ENCODE data around the gene C7orf33. TPM values are rescaled to one million over a fixed set of nuclear protein-coding genes. Genes with fewer than 3 reads are reported as not detected.

The C7orf33 gene
- total and polyA plus RNA-seq, 2 of the 13 experiments (the other 11 are each of a cell fraction or from before 2014, with no cell fraction given), result not detected

DNA sequence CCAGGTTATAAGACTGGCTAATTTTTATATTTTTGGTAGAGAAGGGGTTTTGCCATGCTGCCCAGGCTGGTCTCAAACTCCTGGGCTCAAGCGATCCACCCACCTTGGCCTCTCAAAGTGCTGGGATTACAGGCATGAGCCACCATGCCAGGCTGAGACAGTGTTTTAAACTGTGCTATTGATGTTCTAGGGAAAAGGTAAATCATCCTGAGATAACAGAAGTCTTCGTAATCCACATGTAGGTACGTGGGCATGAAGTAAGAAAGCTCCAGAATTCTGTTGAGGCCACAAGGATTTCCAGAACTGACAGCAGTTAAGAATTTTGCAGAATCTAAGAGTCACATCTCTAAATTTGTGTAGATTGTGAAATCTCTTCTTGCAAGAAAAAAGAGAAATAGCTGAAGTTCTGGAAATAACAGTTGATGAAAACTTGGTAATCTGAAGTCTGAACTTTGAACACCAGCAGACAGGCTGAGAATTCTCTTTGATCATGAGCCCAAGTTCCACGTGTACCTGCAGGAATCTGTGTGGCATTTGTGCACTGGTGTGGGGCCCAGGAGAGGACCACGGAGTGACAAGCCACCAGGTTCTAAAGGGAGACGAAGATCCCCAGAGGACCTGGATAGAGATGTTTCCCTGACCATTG is 24.6 kb downstream of the C7orf33 start (continued):
- TF ChIP-seq ZNF10 (CRISPR knock-in tag; IDR thresholded peaks at IDR 0.05; ENCODE audit: borderline replicate concordance, low read depth), result no peak
- 0 out of 2 replicates have a peak, but pooled peaks have one; percentile 9 for TF ChIP-seq RARA (CRISPR knock-in tag; IDR thresholded peaks at IDR 0.05)
- no peak for TF ChIP-seq KLF15 (CRISPR knock-in tag; IDR thresholded peaks at IDR 0.05; ENCODE audit: borderline replicate concordance)
- no peak for TF ChIP-seq ARID2 (CRISPR knock-in tag; IDR thresholded peaks at IDR 0.05; ENCODE audit: borderline replicate concordance)
- TF ChIP-seq ZBTB42 (CRISPR knock-in tag; IDR thresholded peaks at IDR 0.05), result no peak
- 0 out of 2 replicates have a peak, but pooled peaks have one; percentile 10 for TF ChIP-seq BCL6 (CRISPR knock-in tag; IDR thresholded peaks at IDR 0.05)
- TF ChIP-seq MAFF (IDR thresholded peaks at IDR 0.05; ENCODE audit: low read depth, low read length), result no peak
- peak; percentile 17; the same call in 1 of the 2 replicates for TF ChIP-seq SALL1 (CRISPR knock-in tag; IDR thresholded peaks at IDR 0.05)
- TF ChIP-seq KMT2A (CRISPR knock-in tag; IDR thresholded peaks at IDR 0.05), result no peak
- no peak for TF ChIP-seq ZNF337 (CRISPR knock-in tag; IDR thresholded peaks at IDR 0.05; ENCODE audit: borderline replicate concordance, low read depth)
- TF ChIP-seq, protein P1, sequence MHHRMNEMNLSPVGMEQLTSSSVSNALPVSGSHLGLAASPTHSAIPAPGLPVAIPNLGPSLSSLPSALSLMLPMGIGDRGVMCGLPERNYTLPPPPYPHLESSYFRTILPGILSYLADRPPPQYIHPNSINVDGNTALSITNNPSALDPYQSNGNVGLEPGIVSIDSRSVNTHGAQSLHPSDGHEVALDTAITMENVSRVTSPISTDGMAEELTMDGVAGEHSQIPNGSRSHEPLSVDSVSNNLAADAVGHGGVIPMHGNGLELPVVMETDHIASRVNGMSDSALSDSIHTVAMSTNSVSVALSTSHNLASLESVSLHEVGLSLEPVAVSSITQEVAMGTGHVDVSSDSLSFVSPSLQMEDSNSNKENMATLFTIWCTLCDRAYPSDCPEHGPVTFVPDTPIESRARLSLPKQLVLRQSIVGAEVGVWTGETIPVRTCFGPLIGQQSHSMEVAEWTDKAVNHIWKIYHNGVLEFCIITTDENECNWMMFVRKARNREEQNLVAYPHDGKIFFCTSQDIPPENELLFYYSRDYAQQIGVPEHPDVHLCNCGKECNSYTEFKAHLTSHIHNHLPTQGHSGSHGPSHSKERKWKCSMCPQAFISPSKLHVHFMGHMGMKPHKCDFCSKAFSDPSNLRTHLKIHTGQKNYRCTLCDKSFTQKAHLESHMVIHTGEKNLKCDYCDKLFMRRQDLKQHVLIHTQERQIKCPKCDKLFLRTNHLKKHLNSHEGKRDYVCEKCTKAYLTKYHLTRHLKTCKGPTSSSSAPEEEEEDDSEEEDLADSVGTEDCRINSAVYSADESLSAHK (CRISPR knock-in tag; IDR thresholded peaks at IDR 0.05; ENCODE audit: borderline replicate concordance), result no peak
- no peak for TF ChIP-seq GTF3A (CRISPR knock-in tag; conservative IDR thresholded peaks at IDR 0.05)
- TF ChIP-seq EZH2 (conservative IDR thresholded peaks at IDR 0.05; ENCODE audit: low read depth, low read length), result no peak
- TF ChIP-seq, protein P2, sequence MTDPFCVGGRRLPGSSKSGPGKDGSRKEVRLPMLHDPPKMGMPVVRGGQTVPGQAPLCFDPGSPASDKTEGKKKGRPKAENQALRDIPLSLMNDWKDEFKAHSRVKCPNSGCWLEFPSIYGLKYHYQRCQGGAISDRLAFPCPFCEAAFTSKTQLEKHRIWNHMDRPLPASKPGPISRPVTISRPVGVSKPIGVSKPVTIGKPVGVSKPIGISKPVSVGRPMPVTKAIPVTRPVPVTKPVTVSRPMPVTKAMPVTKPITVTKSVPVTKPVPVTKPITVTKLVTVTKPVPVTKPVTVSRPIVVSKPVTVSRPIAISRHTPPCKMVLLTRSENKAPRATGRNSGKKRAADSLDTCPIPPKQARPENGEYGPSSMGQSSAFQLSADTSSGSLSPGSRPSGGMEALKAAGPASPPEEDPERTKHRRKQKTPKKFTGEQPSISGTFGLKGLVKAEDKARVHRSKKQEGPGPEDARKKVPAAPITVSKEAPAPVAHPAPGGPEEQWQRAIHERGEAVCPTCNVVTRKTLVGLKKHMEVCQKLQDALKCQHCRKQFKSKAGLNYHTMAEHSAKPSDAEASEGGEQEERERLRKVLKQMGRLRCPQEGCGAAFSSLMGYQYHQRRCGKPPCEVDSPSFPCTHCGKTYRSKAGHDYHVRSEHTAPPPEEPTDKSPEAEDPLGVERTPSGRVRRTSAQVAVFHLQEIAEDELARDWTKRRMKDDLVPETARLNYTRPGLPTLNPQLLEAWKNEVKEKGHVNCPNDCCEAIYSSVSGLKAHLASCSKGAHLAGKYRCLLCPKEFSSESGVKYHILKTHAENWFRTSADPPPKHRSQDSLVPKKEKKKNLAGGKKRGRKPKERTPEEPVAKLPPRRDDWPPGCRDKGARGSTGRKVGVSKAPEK (CRISPR knock-in tag; IDR thresholded peaks at IDR 0.05; ENCODE audit: borderline replicate concordance), result no peak
- TF ChIP-seq, protein P3, sequence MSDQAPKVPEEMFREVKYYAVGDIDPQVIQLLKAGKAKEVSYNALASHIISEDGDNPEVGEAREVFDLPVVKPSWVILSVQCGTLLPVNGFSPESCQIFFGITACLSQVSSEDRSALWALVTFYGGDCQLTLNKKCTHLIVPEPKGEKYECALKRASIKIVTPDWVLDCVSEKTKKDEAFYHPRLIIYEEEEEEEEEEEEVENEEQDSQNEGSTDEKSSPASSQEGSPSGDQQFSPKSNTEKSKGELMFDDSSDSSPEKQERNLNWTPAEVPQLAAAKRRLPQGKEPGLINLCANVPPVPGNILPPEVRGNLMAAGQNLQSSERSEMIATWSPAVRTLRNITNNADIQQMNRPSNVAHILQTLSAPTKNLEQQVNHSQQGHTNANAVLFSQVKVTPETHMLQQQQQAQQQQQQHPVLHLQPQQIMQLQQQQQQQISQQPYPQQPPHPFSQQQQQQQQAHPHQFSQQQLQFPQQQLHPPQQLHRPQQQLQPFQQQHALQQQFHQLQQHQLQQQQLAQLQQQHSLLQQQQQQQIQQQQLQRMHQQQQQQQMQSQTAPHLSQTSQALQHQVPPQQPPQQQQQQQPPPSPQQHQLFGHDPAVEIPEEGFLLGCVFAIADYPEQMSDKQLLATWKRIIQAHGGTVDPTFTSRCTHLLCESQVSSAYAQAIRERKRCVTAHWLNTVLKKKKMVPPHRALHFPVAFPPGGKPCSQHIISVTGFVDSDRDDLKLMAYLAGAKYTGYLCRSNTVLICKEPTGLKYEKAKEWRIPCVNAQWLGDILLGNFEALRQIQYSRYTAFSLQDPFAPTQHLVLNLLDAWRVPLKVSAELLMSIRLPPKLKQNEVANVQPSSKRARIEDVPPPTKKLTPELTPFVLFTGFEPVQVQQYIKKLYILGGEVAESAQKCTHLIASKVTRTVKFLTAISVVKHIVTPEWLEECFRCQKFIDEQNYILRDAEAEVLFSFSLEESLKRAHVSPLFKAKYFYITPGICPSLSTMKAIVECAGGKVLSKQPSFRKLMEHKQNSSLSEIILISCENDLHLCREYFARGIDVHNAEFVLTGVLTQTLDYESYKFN (CRISPR knock-in tag; conservative IDR thresholded peaks at IDR 0.05), result 0 out of 2 replicates have a peak, but pooled peaks have one; percentile 25
- TF ChIP-seq STAG1 (CRISPR knock-in tag; IDR thresholded peaks at IDR 0.05), result no peak
- TF ChIP-seq TRIM24 (CRISPR knock-in tag; IDR thresholded peaks at IDR 0.05), result no peak
- TF ChIP-seq ZNF484 (CRISPR knock-in tag; IDR thresholded peaks at IDR 0.05; ENCODE audit: borderline replicate concordance, low read depth), result no peak
- TF ChIP-seq, protein P4, sequence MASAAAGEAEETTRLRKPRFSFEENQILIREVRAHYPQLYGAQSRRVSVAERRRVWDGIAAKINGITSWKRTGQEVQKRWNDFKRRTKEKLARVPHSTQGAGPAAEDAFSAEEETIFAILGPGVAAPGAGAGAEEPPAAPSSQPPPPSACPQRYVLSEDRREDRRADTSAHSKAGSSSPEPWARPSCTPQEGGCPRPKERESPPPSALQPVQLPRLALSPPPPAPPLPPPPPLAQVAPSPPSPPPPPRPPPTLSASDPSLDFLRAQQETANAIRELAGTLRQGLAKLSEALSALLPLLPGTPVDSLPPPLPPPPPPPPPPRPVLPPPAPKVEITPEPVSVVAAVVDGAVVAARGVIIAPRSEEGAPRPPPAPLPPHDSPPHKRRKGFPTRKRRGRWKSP (CRISPR knock-in tag; IDR thresholded peaks at IDR 0.05), result no peak
- TF ChIP-seq ZNF883 (CRISPR knock-in tag; IDR thresholded peaks at IDR 0.05; ENCODE audit: not compliant biosample characterization), result no peak
